Measurements from ENCODE around the gene ADCY3. TPM values are rescaled to one million over a fixed set of nuclear protein-coding genes. Genes with fewer than 3 reads are reported as not detected.
A peak's percentile ranks its signal among the peaks of the same experiment; 100 is the strongest.

The ADCY3 gene
- total RNA-seq, 4 donors from 2014 or later, result 11.7 to 80.2 (median 22.6) TPM

DNA sequence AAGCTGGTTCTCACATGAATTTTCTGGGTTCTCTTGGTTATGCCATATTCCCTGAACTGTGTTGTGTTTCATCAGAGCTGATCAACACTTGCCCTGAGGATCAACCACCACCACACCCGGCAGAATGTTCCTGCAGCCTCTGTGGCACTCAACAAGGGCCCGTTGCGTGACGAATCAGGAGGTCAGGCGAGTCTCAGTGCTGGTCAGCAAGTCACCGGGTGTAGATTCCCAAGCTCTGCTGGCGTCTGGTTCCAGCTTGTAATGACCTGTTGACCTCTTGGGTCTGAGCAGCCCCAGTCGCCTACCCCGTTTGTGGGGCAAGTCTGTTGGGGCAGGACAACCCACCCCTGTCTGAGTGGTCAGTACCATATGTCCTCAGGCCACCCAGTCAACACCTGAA is 46.0 kb downstream of the ADCY3 start:
- intact Hi-C loops (cut with DNase I; ENCODE audit: low total_unique reads), result no loop called here
- no peaks in the 10 kb centered on the region for H3K36me3 ChIP-seq
- in situ Hi-C loops (cut with MboI; ENCODE audit: low pct_ligation_motif_present in 1 of 4, low pct_unique_long_range_greater_than_20kb in 1 of 4, low sequenced_read_pairs in 3 of 4), result no loop called here
- no peak overlapping the region for H3K4me3 ChIP-seq
- no peaks in the 10 kb centered on the region for H3K27me3 ChIP-seq
- no peak for TF ChIP-seq POLR2A (IDR thresholded peaks at IDR 0.05)
- TF ChIP-seq, protein P1, sequence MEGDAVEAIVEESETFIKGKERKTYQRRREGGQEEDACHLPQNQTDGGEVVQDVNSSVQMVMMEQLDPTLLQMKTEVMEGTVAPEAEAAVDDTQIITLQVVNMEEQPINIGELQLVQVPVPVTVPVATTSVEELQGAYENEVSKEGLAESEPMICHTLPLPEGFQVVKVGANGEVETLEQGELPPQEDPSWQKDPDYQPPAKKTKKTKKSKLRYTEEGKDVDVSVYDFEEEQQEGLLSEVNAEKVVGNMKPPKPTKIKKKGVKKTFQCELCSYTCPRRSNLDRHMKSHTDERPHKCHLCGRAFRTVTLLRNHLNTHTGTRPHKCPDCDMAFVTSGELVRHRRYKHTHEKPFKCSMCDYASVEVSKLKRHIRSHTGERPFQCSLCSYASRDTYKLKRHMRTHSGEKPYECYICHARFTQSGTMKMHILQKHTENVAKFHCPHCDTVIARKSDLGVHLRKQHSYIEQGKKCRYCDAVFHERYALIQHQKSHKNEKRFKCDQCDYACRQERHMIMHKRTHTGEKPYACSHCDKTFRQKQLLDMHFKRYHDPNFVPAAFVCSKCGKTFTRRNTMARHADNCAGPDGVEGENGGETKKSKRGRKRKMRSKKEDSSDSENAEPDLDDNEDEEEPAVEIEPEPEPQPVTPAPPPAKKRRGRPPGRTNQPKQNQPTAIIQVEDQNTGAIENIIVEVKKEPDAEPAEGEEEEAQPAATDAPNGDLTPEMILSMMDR (IDR thresholded peaks at IDR 0.05), result no peak
- TF ChIP-seq EP300 (IDR thresholded peaks at IDR 0.05; ENCODE audit: low read depth), result no peak
- TF ChIP-seq POLR2AphosphoS5 (IDR thresholded peaks at IDR 0.05), result no peak
- H3K9me3 ChIP-seq, result no peaks in the 10 kb centered on the region
- peak overlapping the region in 3 of 4 donors; percentile 16 to 66 (median 37) for H3K27ac ChIP-seq
- no peaks in the 10 kb centered on the region for H3K4me1 ChIP-seq
- no peak for DNase-seq
- WGBS, 2 donors (ENCODE audit: low coverage in 1 of 2), result 82% methylated on average over 9 of the region's 9 CpGs; no CpG with 5 or more reads in 1 of the 2 donors

DNA sequence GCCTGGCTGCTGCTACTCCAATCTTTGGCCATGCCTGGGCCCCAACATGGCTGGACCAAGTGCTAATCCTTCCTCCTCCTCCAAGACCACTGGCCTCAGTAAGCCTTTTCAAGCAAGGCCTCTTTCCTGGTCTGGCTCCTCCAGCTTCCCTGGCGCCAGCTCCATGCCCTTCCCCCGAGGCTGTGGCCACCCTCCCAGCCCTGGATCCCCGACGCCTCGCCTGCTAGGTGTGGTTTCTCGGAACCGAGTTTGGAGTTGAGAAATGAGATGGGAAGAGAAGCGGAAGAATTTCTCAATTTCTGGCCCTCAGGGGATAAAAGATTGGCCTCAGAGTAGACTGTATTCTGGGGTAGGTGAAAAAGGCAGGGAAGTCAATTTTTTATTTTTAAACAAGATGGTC is 46.4 kb downstream of the ADCY3 start:
- H3K4me3 ChIP-seq, result no peak overlapping the region
- no peaks in the 10 kb centered on the region for H3K27me3 ChIP-seq
- no peaks in the 10 kb centered on the region for H3K9me3 ChIP-seq
- intact Hi-C loops (cut with DNase I; ENCODE audit: low total_unique reads) (no loop called here), in situ Hi-C loops (cut with MboI; ENCODE audit: low pct_ligation_motif_present in 1 of 4, low pct_unique_long_range_greater_than_20kb in 1 of 4, low sequenced_read_pairs in 3 of 4) (no loop called here)
- TF ChIP-seq POLR2A (IDR thresholded peaks at IDR 0.05) (no peak), EP300 (IDR thresholded peaks at IDR 0.05; ENCODE audit: low read depth) (no peak), POLR2AphosphoS5 (IDR thresholded peaks at IDR 0.05) (no peak)
- TF ChIP-seq, protein P1 (IDR thresholded peaks at IDR 0.05), result no peak
- DNase-seq, result no peak
- H3K4me1 ChIP-seq, result no peaks in the 10 kb centered on the region
- 88% methylated on average over 8 of the region's 8 CpGs; no CpG with 5 or more reads in 1 of the 2 donors for WGBS, 2 donors (ENCODE audit: low coverage in 1 of 2)
- H3K27ac ChIP-seq, result peak overlapping the region in 3 of 4 donors; percentile 14 to 66 (median 59)
- H3K36me3 ChIP-seq, result no peaks in the 10 kb centered on the region

DNA sequence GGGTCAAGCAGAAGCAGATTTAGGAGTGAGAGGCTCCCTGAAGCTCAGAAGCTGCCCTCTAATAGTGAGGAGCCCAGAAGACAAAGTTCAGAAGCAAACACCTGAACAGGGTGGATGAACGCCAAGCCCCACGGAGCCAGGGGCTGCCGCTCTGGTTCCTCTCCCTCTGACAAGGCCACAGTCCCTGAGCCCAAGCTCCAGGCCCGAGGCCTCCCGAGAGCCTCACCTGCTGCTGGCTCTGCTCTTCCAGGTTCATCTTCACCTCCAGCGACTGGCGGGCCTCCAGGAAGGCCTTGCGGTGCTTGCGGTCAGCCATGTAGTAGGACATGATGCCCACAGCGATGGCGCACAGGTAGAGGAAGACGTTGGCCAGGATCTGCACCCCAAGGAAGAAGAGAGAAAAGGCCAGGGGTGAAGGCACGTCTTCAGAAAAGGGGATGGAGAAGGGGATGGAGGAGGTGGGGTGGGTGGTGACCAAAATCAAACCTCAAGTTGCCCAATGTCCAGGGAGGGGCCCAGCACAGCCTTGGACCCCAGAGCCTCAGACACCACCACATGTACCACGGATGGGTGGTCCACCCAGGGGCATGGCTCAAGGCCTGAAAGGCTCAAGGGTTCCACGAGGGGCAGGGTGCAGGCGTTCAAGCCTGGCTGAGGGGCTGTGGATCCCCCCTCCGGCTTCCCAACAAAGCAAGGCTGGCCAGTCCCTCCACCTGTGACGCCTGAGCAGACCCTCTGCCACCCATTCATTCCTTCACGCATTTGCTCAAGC is 47.5 kb downstream of the ADCY3 start:
- no peaks in the 10 kb centered on the region for H3K4me1 ChIP-seq
- H3K9me3 ChIP-seq, result no peaks in the 10 kb centered on the region
- TF ChIP-seq POLR2AphosphoS5 (IDR thresholded peaks at IDR 0.05), result no peak
- TF ChIP-seq EP300 (IDR thresholded peaks at IDR 0.05; ENCODE audit: low read depth), result no peak
- TF ChIP-seq POLR2A (IDR thresholded peaks at IDR 0.05), result no peak
- TF ChIP-seq, protein P1 (IDR thresholded peaks at IDR 0.05), result no peak
- peak overlapping the region; percentile 42 to 66 (median 56) for H3K27ac ChIP-seq
- intact Hi-C loops (cut with DNase I; ENCODE audit: low total_unique reads) (no loop called here), in situ Hi-C loops (cut with MboI; ENCODE audit: low pct_ligation_motif_present in 1 of 4, low pct_unique_long_range_greater_than_20kb in 1 of 4, low sequenced_read_pairs in 3 of 4) (no loop called here)
- no peaks in the 10 kb centered on the region for H3K36me3 ChIP-seq
- H3K4me3 ChIP-seq, result no peak overlapping the region
- H3K27me3 ChIP-seq, result no peaks in the 10 kb centered on the region
- WGBS, 2 donors (ENCODE audit: low coverage in 1 of 2), result 92 to 100% methylated on average over 4 to 19 of the region's 19 CpGs
- DNase-seq, result no peak

DNA sequence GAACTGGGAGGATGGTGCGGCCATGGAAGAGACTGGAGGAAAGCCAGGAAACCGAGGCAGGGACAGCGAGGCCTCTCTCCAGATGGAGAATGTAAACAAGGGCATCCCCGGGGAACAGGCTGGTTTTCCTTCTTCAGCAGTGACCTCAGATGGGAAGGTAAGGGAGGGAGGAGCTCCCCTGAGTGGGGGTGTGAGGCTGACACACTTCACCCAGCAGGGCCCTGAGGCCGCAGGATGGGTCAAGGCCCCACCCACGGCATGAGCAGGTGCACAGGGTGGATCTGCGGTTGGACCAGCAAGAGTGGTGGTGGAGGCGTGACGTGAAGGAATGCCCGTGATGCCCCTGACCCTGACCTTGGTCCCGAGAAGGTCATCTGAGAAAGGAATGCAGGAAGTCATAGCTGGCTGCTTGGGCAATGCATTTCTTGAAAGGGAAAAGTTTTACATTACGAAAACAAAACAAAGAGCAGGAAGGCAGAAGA is 48.1 kb downstream of the ADCY3 start:
- in situ Hi-C loops (cut with MboI; ENCODE audit: low pct_ligation_motif_present in 1 of 4, low pct_unique_long_range_greater_than_20kb in 1 of 4, low sequenced_read_pairs in 3 of 4) (no loop called here), intact Hi-C loops (cut with DNase I; ENCODE audit: low total_unique reads) (no loop called here)
- H3K4me3 ChIP-seq, result no peak overlapping the region
- 62 to 100% methylated on average over 1 to 12 of the region's 12 CpGs for WGBS, 2 donors (ENCODE audit: low coverage in 1 of 2)
- H3K27me3 ChIP-seq, result no peaks in the 10 kb centered on the region
- no peaks in the 10 kb centered on the region for H3K36me3 ChIP-seq
- H3K27ac ChIP-seq, result peak overlapping the region in 3 of 4 donors; percentile 55 to 66 (median 59)
- TF ChIP-seq, protein P1 (IDR thresholded peaks at IDR 0.05), result no peak
- TF ChIP-seq EP300 (IDR thresholded peaks at IDR 0.05; ENCODE audit: low read depth) (no peak), POLR2A (IDR thresholded peaks at IDR 0.05) (no peak), POLR2AphosphoS5 (IDR thresholded peaks at IDR 0.05) (no peak)
- H3K4me1 ChIP-seq, result no peaks in the 10 kb centered on the region
- H3K9me3 ChIP-seq, result no peaks in the 10 kb centered on the region
- no peak for DNase-seq
